Urinary bladder (tissue), 4 donors: ENCODE data around the gene INSYN2A. TPM values are rescaled to one million over a fixed set of nuclear protein-coding genes. Genes with fewer than 3 reads are reported as not detected.
A peak's percentile ranks its signal among the peaks of the same experiment; 100 is the strongest.

ENCODE experiments used
- DNase-seq: peaks from one replicate; pipeline ENCODE4 v3.0.0-alpha.2; 2015; ENCODE audit errors: extremely low spot score
- H3K27ac ChIP-seq: one replicate; pipeline ENCODE4 v1.5.1; 2013; ENCODE audit warnings: low read depth, mild to moderate bottlenecking, moderate library complexity
- H3K36me3 ChIP-seq: one replicate; pipeline ENCODE4 v1.6.1; 2013; ENCODE audit warnings: mild to moderate bottlenecking, moderate library complexity; ENCODE audit not compliant: insufficient read depth
- H3K4me1 ChIP-seq: one replicate; pipeline ENCODE4 v1.6.1; 2013; ENCODE audit warnings: mild to moderate bottlenecking, moderate library complexity; ENCODE audit not compliant: insufficient read depth
- H3K4me3 ChIP-seq: one replicate; pipeline ENCODE4 v1.5.1; 2013; ENCODE audit warnings: low read depth, low read length
- WGBS: extraction: QIAGEN DNeasy Blood & Tissue Kit; methylation state at CpG from one replicate; pipeline ENCODE4 v1.1.7; 2013; 5-methylcytosine and 5-hydroxymethylcytosine counted together
- polyA plus RNA-seq: library from polyadenylated mRNA; stranded (reverse); fragments of 200-250 nt; gene quantifications from one replicate; pipeline ENCODE4 v1.2.3, GENCODE V29; 2013
- total RNA-seq: library from RNA; depleted of rRNA; stranded (reverse); fragments of >200 nt; gene quantifications from one replicate; pipeline ENCODE4 v1.2.3, GENCODE V29; 2014
- donor health status: healthy with polysubstance abuse.
- donor health status: healthy.

Gene INSYN2A
- total and polyA plus RNA-seq, 2 donors = 0.47 to 8.8 TPM

DNA sequence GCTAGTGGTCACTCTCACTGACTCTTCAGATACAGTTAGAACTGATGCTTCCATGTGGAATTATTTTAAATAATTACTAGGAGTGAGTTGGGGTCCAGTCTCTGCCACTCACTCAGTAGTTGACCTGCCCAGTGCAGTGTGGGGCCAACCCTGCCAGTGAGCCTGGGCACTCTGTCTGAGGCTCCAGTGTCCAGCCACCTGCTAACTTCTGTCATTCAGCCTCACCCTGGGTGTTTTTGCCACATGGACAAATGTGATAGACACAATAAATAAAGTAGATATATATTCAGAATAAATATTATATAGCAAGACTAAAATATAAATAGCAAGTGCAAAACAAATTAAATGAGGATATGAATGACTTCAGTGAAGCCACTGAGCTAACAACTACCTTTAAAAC, 7.2 kb downstream of the INSYN2A start:
- DNase-seq = no peak
- H3K4me3 ChIP-seq = no peak overlapping the region
- H3K4me1 ChIP-seq = no peaks in the 10 kb centered on the region

DNA sequence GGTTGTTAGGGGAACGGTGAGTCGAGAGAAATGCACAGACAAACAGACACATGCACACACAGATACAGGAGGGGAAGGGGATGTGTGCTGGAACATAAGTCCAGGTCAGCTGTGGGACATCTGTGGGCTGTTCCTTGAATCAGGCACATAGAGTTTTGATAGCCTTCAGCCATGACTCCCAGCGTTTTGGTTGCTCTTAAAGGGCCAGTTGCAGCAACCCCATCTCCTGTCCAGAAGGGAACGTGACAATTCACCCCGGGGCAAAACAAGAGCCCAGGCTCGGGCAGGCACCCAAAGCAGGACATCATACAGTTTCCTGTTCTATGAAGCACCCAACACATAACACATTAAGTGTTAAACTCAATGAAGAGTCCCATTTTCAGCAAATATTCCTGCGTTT, 9.6 kb downstream of the INSYN2A start:
- no peak for DNase-seq
- no peak overlapping the region for H3K27ac ChIP-seq
- 81% methylated on average over 7 of the region's 7 CpGs for WGBS
- no peaks in the 10 kb centered on the region for H3K36me3 ChIP-seq
- no peaks in the 10 kb centered on the region for H3K4me1 ChIP-seq
- H3K4me3 ChIP-seq = no peak overlapping the region

More for the DNA sequence above, 7.2 kb downstream of the INSYN2A start:
- Histone ChIP-seq H3K27ac (no peak overlapping the region), H3K36me3 (no peaks in the 10 kb centered on the region)

DNA sequence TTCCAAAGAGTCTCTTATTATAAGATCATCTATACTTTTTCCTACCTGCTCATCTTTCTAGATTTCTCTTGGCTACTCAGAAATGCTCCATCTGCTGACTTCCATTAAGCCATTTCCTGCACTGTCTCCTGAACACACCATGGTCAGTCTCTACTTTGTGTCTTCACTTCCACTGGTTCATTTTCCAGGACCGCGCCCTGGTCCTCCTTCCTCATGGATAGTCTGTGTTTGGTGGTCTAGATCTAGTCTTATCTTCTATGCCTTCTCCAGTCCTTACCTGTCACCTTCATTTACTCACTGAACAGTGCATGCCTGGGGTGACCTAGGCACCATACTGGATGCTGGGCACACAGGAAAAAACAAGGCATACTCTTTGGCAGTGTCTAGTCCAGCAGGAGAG, 11.8 kb downstream of the INSYN2A start:
- Histone ChIP-seq H3K4me1 (no peaks in the 10 kb centered on the region), H3K4me3 (no peak overlapping the region), H3K36me3 (no peaks in the 10 kb centered on the region), H3K27ac (no peak overlapping the region)
- WGBS = 98% methylated on average over 2 of the region's 2 CpGs
- no peak for DNase-seq

DNA sequence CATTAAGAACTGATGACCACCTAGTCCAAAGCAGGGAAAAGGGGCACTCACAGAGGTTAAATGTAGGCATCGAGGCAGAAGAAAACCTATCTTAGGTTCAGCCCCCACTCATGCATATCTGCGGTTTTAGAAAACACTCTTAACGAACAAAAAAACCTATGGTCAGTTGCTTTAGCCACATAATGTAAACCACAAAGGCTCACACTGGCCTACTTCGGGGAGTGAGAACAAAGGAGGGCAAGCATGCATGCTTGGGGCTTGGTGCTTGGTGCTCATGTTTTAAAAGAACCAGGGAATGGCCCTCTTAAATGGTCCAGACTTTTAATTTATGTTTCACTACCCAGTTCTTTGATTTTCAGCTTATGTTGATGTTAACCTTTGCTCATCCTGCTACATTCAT, 14.2 kb downstream of the INSYN2A start:
- Histone ChIP-seq H3K27ac (no peak overlapping the region), H3K4me1 (no peaks in the 10 kb centered on the region), H3K36me3 (no peaks in the 10 kb centered on the region), H3K4me3 (no peak overlapping the region)
- WGBS = 96% methylated on average over 4 of the region's 4 CpGs
- no peak for DNase-seq

DNA sequence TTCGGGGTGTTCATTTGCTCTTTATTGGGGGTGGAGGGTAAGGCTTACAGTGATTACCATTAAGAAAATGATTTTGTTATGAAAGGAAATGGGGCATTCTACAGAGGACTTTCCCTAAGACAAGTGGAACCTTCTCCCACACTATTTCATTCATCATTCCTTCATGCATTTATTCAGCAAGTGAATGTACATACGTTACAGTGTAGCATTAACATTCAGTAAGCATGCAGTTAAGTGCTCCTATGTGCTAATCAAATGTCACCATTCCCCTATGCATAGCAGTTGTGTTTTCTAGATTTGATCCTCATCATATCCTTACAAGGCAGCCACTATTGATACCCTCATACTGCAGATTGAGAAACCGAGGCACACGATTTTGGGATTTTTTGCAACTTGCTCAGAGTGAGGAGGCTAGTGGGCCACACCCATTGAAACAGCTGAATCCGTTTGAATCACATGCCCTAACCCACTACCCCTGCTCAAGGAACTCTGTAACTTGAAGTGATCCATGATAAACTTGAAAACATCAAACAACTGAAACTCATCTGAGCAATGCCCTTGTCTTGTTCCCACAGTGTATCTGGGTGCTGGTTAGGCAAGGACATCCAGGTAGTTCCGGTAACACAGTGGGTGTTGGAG, 16.7 kb downstream of the INSYN2A start:
- H3K4me1 ChIP-seq = no peaks in the 10 kb centered on the region
- H3K27ac ChIP-seq = no peak overlapping the region
- DNase-seq = no peak
- WGBS = 96% methylated on average over 6 of the region's 6 CpGs
- no peak overlapping the region for H3K4me3 ChIP-seq
- no peaks in the 10 kb centered on the region for H3K36me3 ChIP-seq

DNA sequence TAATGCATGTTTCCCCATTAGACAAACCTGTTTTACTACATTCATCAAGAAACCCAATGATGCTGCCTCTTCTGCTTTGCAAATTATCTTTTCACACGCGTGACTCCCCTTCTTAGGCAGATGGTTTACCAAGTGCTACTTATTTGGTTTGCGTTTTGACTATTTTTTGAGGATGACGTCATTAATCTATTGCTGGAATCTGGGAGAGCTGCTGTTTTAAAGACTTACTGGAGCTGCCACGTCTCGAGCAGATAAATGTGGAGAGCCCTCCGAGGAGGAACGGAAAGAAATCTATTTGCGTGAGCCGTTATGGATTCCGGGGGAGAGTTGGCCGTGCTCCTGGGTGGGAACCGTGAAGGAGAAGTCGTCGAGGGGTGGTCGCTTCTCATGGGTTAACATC, 19.7 kb downstream of the INSYN2A start:
- DNase-seq = no peak
- 88% methylated on average over 16 of the region's 16 CpGs for WGBS

DNA sequence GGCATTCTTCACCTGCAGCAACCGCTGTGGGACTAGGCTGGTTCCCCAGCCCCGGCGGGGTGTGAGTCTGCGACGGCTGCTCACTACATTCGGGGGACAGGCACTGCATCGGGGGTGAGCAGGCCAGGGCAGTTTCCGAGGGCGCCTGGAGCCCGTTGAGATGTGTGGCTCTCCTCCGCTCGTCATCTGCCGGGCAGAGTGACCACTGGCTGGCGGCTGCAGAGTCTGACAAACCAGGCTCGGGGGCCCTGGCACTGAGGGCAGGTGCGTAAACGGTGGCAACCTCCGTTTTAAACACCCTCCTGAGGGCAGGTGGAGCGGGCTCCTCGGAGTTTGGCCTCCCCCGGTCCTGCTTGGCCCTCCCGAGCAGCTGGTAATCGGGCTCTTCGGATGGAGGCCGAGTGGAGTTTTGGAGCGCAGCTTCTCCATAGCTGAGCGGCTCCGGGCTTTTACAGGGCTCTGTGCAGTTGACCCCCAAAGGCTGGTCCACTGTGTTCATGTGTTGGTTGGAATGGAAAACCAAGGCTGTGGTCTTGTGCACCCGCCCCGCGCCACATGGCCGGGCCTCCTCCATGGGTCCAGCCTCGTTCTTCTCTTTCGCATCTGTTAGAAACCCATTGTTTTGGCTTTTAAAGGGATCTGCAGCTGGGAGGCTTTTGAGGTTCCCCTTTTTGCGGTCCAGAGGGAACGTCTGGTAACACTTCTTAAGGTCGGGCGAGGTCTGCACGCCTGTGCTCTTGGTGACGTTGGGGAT, 20.9 kb downstream of the INSYN2A start:
- Histone ChIP-seq H3K36me3 (no peaks in the 10 kb centered on the region), H3K4me1 (no peaks in the 10 kb centered on the region), H3K27ac (no peak overlapping the region), H3K4me3 (no peak overlapping the region)
- 97% methylated on average over 40 of the region's 40 CpGs for WGBS
- no peak for DNase-seq

More for the DNA sequence above, 19.7 kb downstream of the INSYN2A start:
- Histone ChIP-seq H3K4me3 (no peak overlapping the region), H3K36me3 (no peaks in the 10 kb centered on the region), H3K4me1 (no peaks in the 10 kb centered on the region), H3K27ac (no peak overlapping the region)

DNA sequence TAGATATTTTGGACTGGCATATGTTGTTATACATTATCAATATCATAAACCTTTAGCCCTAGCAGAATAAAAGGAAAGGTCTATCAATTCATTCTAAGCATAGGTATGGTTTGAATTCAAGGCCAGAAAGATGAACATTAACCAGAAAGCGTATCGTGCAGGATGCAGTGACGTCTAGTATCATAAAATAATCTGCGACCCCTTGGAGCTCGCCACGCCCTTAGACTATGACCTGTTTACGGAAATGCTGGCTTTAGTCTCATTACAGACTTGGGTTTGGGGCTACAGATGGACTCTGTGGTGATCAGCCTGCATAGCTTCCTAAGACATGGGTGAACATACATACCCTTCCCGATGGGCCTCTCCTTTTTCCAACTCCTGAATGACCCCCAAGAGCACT, 21.5 kb downstream of the INSYN2A start:
- H3K4me3 ChIP-seq = no peak overlapping the region
- no peaks in the 10 kb centered on the region for H3K36me3 ChIP-seq
- no peak overlapping the region for H3K27ac ChIP-seq
- WGBS = 90% methylated on average over 8 of the region's 8 CpGs
- H3K4me1 ChIP-seq = no peaks in the 10 kb centered on the region
- no peak for DNase-seq

DNA sequence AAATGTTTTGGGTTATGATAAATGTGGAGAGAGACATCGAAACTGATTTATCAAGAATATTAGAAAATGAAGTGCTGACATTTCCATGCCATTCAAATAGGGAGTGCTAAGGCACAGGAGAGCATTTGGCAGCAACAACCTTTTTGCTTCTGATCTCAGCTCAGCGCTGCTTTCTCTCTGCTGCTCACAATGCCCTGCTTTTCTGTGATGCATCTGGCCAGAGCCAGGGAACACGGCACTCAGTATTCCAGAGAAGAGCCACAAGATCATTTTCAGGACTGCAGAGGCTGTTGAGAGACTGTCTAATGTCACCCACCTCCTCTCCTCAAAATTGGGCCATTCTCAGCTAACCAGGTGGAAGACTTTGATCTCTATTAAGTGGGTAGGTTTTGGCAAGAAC, 28.1 kb downstream of the INSYN2A start:
- WGBS = 83% methylated on average over 3 of the region's 3 CpGs

DNA sequence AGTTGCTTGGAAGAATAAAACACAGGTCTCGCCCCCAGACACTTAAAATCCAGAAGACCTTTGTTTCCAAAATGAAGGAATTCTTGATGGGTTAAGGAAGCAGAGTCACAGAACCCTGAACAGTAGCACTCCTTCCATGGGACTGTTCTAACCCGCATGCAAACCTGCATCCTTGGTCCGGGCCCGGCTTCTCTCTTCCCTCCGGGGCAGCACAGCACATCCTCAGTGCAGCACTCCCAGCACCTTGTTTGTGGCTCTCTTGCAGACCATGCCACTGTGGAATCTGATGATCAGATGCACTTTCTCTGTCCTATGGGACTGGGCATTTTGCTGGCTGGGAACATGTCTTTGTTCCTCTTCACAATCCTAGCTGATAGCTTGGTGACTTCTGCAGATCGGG, 33.5 kb downstream of the INSYN2A start:
- Histone ChIP-seq H3K27ac (no peak overlapping the region), H3K4me1 (no peaks in the 10 kb centered on the region), H3K36me3 (no peaks in the 10 kb centered on the region), H3K4me3 (no peak overlapping the region)
- whole genome bisulfite sequencing = 97% methylated on average over 6 of the region's 6 CpGs
- no peak for DNase-seq

More for the DNA sequence above, 28.1 kb downstream of the INSYN2A start:
- DNase-seq = no peak
- Histone ChIP-seq H3K4me3 (no peak overlapping the region), H3K4me1 (no peaks in the 10 kb centered on the region), H3K36me3 (no peaks in the 10 kb centered on the region), H3K27ac (no peak overlapping the region)

DNA sequence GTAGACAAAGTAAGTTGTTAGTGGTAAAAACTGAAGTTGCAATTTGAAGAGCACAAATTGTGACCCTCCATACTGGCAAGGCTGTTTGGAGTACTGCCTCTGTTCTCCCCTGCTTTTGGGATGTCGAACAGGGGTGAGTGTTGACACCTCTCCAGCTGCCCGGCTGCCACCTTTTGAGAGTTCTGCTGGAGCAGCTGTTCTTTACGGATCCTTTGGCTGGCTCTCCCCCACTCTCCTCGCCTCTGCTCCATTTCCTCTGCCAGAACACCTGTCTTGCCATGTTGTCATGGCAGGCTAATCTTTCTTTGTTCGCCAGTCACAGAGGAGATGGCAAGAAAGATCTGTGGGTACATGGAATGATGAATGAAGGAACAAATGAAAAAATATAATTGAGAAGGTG, 34.9 kb downstream of the INSYN2A start:
- DNase-seq = no peak
- H3K4me3 ChIP-seq = no peak overlapping the region
- WGBS = 88% methylated on average over 5 of the region's 5 CpGs
- H3K36me3 ChIP-seq = no peaks in the 10 kb centered on the region
- H3K27ac ChIP-seq = no peak overlapping the region
- no peaks in the 10 kb centered on the region for H3K4me1 ChIP-seq

DNA sequence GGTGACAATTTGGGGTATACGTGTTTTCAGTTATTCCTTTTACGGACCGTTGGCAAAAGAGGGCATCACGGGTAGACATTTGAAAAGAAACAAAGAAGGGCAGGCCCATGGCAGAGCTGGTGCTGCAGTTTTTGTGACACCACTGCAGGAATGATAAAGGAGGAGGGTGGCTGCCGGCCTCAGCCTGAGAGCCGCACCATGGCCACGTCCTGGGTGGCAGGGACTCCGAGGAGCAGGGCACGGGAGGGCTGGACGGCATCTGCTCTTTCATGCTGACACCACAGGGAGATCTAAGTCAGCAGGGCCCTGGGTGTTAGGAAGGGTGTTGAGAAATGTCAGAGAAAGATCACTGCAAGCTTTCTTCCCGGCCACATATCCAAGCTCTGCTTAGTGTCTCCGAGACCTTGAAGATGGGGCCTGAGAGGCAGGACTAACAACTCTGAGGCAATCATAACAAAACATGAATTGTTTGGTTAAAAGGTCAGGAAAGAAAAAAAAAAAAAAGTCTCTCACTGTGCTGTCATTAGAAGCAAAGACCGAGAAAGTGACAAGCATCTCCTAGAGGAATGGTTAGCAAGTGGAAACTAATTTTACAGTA, 36.6 kb downstream of the INSYN2A start:
- H3K27ac ChIP-seq = no peak overlapping the region
- WGBS = 90% methylated on average over 13 of the region's 13 CpGs
- H3K4me3 ChIP-seq = no peak overlapping the region
- H3K36me3 ChIP-seq = no peaks in the 10 kb centered on the region
- no peaks in the 10 kb centered on the region for H3K4me1 ChIP-seq
- DNase-seq = no peak

DNA sequence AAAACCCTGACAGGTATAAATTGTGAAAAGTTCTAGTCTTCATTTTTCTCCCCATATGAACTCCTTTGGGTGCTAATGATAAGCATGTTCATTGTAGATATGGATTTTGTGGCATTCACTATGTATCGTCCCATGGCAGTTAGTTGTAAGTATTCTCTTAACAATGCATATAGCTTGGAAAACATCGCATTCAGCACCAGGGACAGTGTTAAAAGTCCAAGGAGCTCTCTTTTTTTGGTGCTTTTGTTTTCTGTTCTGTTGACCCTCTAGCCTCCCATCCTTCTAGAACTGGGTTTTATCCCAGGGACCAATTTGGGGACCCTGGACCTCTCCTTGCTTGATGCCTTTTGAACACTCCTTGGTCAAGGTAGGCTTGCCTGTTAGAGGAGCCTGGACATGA, 37.7 kb downstream of the INSYN2A start:
- DNase-seq = no peak
- 97% methylated on average over 2 of the region's 2 CpGs for WGBS
- Histone ChIP-seq H3K36me3 (no peaks in the 10 kb centered on the region), H3K4me1 (no peaks in the 10 kb centered on the region), H3K4me3 (no peak overlapping the region), H3K27ac (no peak overlapping the region)

DNA sequence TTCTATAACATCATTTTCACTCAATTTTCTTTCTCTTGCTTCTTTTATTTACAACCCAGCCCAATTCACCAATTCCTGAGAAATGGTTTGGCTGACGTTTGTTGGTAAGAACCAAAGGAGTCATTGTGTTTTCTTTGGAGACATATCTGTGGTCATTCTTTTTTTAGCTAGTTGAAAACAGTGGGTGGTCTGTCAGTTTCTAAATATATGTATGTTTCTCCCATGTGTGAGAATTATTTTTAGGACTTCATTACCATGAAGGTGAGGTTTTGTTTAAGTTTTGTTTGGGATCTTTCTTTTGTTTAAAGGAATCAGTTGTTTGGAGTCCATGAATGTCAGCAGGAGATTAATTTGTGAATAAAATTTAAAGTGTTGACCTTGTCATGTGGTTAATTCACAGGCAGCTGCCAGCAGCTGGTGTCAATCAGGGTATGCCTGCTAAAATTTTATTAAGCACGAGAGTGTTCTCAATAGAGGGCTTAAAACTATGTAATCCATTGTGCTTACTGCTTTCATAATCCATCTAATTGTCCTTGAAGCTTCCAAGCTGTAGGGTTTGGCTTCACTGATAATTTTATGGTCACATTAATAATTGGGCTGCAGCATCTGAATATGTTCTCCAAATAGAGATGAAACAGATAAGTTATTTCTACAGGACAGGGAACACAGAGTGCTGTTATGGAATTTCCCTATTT, 38.7 kb downstream of the INSYN2A start:
- peak; percentile 32 for DNase-seq
- Histone ChIP-seq H3K36me3 (no peaks in the 10 kb centered on the region), H3K4me3 (no peak overlapping the region), H3K27ac (no peak overlapping the region), H3K4me1 (no peaks in the 10 kb centered on the region)
- 42% methylated on average over 2 of the region's 2 CpGs for WGBS
